K562 (cell line): ENCODE measurements around the gene RPL3. TPM values are rescaled to one million over a fixed set of nuclear protein-coding genes. Genes with fewer than 3 reads are reported as not detected.

ENCODE experiments used
- ELF1 ChIP-seq: fragments of 200-800 bp; sonication (Bioruptor generic); IDR thresholded peaks from 2 replicates; pipeline ENCODE4 v1.6.1; 2016; ENCODE audit warnings: missing genetic modification characterization, missing compliant biosample characterization
- FOXK2 ChIP-seq, 2 experiments: fragments of 450-650 bp; IDR thresholded peaks in 1 of 2; conservative IDR thresholded peaks in 1 of 2; 2 replicates each; pipeline ENCODE4 v1.6.1; 2016; ENCODE audit warnings: low read depth in 2 of 2, mild to moderate bottlenecking in 1 of 2
- GTF2A2 ChIP-seq: IDR thresholded peaks from 2 replicates; pipeline ENCODE4 v1.6.1; 2016; ENCODE audit warnings: mild to moderate bottlenecking, missing genetic modification characterization, missing compliant biosample characterization
- HOXB6 ChIP-seq: fragments of 250-450 bp; sonication (Bioruptor Pico); IDR thresholded peaks from 2 replicates; pipeline ENCODE4 v1.5.1; 2022; ENCODE audit warnings: mild to moderate bottlenecking, borderline replicate concordance
- ILF3 ChIP-seq: fragments of 450-650 bp; IDR thresholded peaks from 2 replicates; pipeline ENCODE4 v1.6.1; 2018; ENCODE audit warnings: antibody characterized with exemption, mild to moderate bottlenecking, moderate library complexity, borderline replicate concordance
- LARP7 ChIP-seq: fragments of 450-650 bp; IDR thresholded peaks from 2 replicates; pipeline ENCODE4 v1.6.1; 2016
- MYC ChIP-seq, 2 experiments: fragments of 250-450 bp in 1 of 2; sonication (Bioruptor Pico) in 1 of 2; IDR thresholded peaks; 2 replicates each; pipeline versions ENCODE4 v1.5.1 to v1.6.1; 2012 to 2021; ENCODE audit warnings: low read depth in 2 of 2, borderline replicate concordance in 1 of 2, improper control_type of control experiment in 1 of 2, low read length in 1 of 2, mild to moderate bottlenecking in 1 of 2, moderate library complexity in 1 of 2
- NELFE ChIP-seq: IDR thresholded peaks from 2 replicates; pipeline ENCODE4 v1.6.1; 2011; ENCODE audit warnings: mild to moderate bottlenecking; ENCODE audit not compliant: insufficient read depth, insufficient read length
- NFRKB ChIP-seq: fragments of 450-650 bp; IDR thresholded peaks from 2 replicates; pipeline ENCODE4 v1.6.1; 2016; ENCODE audit warnings: low read depth
- NR2C2 ChIP-seq, 2 experiments: fragments of 200-800 bp in 1 of 2; sonication (Bioruptor generic) in 1 of 2; sonication (generic) in 1 of 2; formaldehyde crosslinking in 1 of 2; IDR thresholded peaks; 2 replicates each; pipeline versions ENCODE4 v1.6.1 to v1.8.0; 2016 to 2022; ENCODE audit warnings: mild to moderate bottlenecking in 1 of 2, missing compliant biosample characterization in 1 of 2, missing genetic modification characterization in 1 of 2, missing genetic modification reagents in 1 of 2
- NRF1 ChIP-seq, 2 experiments: fragments of 450-650 bp; IDR thresholded peaks in 1 of 2; conservative IDR thresholded peaks in 1 of 2; 2 replicates each; pipeline ENCODE4 v1.6.1; 2014; ENCODE audit warnings: mild to moderate bottlenecking in 2 of 2
- PML ChIP-seq: IDR thresholded peaks from 2 replicates; pipeline ENCODE4 v1.6.1; 2012; ENCODE audit warnings: low read length, inconsistent platforms
- POLR2A ChIP-seq: fragments of 450-650 bp; conservative IDR thresholded peaks from 2 replicates; pipeline ENCODE4 v1.6.1; 2016
- PRPF4 ChIP-seq: fragments of 200-400 bp; formaldehyde crosslinking; IDR thresholded peaks from one replicate; pipeline ENCODE4 v1.6.1; 2017; ENCODE audit warnings: low read length, low read depth, mild to moderate bottlenecking; ENCODE audit not compliant: insufficient read depth, poor library complexity, severe bottlenecking
- RBFOX2 ChIP-seq: fragments of 200-400 bp; formaldehyde crosslinking; IDR thresholded peaks from 2 replicates; pipeline ENCODE4 v1.6.1; 2017; ENCODE audit warnings: low read depth, mild to moderate bottlenecking, low read length, moderate library complexity
- SMARCA5 ChIP-seq: fragments of 450-650 bp; IDR thresholded peaks from 2 replicates; pipeline ENCODE4 v1.6.1; 2016
- SPI1 ChIP-seq: IDR thresholded peaks from 2 replicates; pipeline ENCODE4 v1.6.1; 2011; ENCODE audit warnings: low read depth, low read length, control low read depth, borderline replicate concordance
- TCF3 ChIP-seq: sonication (generic); formaldehyde crosslinking; IDR thresholded peaks from 2 replicates; pipeline ENCODE4 v1.4.0; 2020; ENCODE audit warnings: mild to moderate bottlenecking, missing genetic modification reagents
- ZC3H8 ChIP-seq: fragments of 450-650 bp; IDR thresholded peaks from 2 replicates; pipeline ENCODE4 v1.6.1; 2017
- ZKSCAN1 ChIP-seq: fragments of 150-350 bp; IDR thresholded peaks from 2 replicates; pipeline ENCODE4 v1.6.1; 2016; ENCODE audit warnings: low read depth, low read length
- polyA plus RNA-seq, 8 experiments: library from polyadenylated mRNA; depleted of rRNA in 4 of 8; stranded (reverse) in 5 of 8; unstranded in 3 of 8; fragments of >200 nt; fragmentation: Nextera tagmentation in 2 of 8; fragmentation: Illumina TruSeq in 1 of 8; extraction: Ambion mirVana in 2 of 8; extraction: Trizol in 1 of 8; gene quantifications; 2 replicates each; pipeline versions ENCODE4 v1.2.1 to v1.2.3, GENCODE V29; 2011 to 2014; ENCODE audit warnings: inconsistent platforms in 1 of 8, missing spikeins in 1 of 8
- total RNA-seq, 7 experiments: library from RNA; depleted of rRNA in 6 of 7; stranded (reverse); fragments of >200 nt in 6 of 7; fragmentation: Illumina TruSeq in 2 of 7; extraction: Trizol in 2 of 7; gene quantifications; 2 replicates each; pipeline versions ENCODE4 v1.2.1 to v1.2.3, GENCODE V29; 2011 to 2021; ENCODE audit warnings: low replicate concordance in 1 of 7
- TF ChIP-seq, protein P1 (sequence below), 2 experiments: fragments of 450-650 bp; IDR thresholded peaks; 2 replicates each; pipeline ENCODE4 v1.6.1; 2016
- TF ChIP-seq, protein P2 (sequence below): fragments of 200-800 bp; sonication (Bioruptor generic); IDR thresholded peaks from 2 replicates; pipeline ENCODE4 v1.6.1; 2017; ENCODE audit warnings: missing genetic modification characterization, missing compliant biosample characterization
- TF ChIP-seq, protein P3 (sequence below): sonication (generic); formaldehyde crosslinking; IDR thresholded peaks from 2 replicates; pipeline ENCODE4 v1.8.1; 2022; ENCODE audit warnings: missing genetic modification reagents

The RPL3 gene
- total and polyA plus RNA-seq, 9 of the 15 experiments (the other 6 are each of a cell fraction or from before 2014, with no cell fraction given): 1,624 to 4,066 (median 2,565) TPM

DNA sequence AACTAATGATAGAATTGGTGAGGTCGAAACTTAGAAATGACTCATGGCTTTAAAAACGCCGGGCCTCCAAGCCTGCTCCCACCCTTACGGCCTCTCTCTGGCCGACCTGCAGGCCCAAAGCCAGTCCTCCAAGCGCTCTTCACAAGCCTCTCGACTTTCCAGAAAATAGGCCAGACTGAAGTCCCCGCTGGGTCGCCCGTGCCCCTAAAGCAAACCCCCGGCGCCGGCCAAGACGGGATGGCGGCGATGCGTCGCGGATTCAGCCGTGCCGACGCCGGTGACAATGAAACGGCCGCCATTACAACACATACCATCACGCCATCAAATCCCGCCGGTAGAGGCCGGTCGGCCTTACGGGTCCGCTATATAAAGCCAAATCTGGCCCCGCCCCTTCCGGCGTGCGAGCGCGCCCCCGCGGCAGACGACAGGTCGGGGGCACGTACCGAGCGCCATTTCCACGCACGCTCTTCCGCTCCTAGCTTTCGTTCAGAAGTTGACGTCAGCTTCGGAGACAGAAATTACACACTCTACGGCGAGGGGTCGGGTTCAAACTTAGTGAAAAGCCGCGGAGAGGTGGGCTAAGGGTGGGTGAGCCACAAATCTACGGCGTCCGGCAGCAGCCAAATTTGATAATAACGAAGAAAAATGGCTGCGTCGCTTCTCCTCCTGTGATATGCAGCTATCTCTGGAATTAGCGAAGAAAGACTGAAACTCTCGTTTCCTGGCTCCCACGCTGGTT lies at the start of gene RPL3 (continued):
- TF ChIP-seq FOXK2 (conservative IDR thresholded peaks at IDR 0.05 in 1 of 2, IDR thresholded peaks at IDR 0.05 in 1 of 2; ENCODE audit: low read depth in 2 of 2) (0 out of 4 replicates have a peak, but pooled peaks of 1 of the 2 experiments have one; percentile 46), NRF1 (conservative IDR thresholded peaks at IDR 0.05 in 1 of 2, IDR thresholded peaks at IDR 0.05 in 1 of 2) (peak; percentile 68 to 74), ZKSCAN1 (peak; percentile 25; the same call in 1 of the 2 replicates), SPI1 (peak; percentile 59; the same call in 1 of the 2 replicates), LARP7 (no peak), HOXB6 (CRISPR knock-in tag) (no peak), NR2C2 (CRISPR knock-in tag; IDR thresholded peaks at IDR 0.05) (no peak), NR2C2 (tag; IDR thresholded peaks at IDR 0.05) (peak; percentile 91), NELFE (peak; percentile 53), ZC3H8 (0 out of 2 replicates have a peak, but pooled peaks have one; percentile 63), MYC (IDR thresholded peaks at IDR 0.05; ENCODE audit: low read depth, low read length) (peak; percentile 92), MYC (CRISPR knock-in tag; IDR thresholded peaks at IDR 0.05; ENCODE audit: borderline replicate concordance, low read depth) (0 out of 2 replicates have a peak, but pooled peaks have one; percentile 59), SMARCA5 (no peak), PML (peak; percentile 93), POLR2A (peak; percentile 100), PRPF4 (peak; percentile 97), GTF2A2 (tag) (peak; percentile 94), ELF1 (tag) (peak; percentile 68), RBFOX2 (peak; percentile 100), TCF3 (CRISPR knock-in tag) (no peak), NFRKB (peak; percentile 85), ILF3 (0 out of 2 replicates have a peak, but pooled peaks have one; percentile 28)
- TF ChIP-seq, protein P1, sequence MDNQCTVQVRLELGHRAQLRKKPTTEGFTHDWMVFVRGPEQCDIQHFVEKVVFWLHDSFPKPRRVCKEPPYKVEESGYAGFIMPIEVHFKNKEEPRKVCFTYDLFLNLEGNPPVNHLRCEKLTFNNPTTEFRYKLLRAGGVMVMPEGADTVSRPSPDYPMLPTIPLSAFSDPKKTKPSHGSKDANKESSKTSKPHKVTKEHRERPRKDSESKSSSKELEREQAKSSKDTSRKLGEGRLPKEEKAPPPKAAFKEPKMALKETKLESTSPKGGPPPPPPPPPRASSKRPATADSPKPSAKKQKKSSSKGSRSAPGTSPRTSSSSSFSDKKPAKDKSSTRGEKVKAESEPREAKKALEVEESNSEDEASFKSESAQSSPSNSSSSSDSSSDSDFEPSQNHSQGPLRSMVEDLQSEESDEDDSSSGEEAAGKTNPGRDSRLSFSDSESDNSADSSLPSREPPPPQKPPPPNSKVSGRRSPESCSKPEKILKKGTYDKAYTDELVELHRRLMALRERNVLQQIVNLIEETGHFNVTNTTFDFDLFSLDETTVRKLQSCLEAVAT (IDR thresholded peaks at IDR 0.05): peak; percentile 73 to 80; a peak in 3 of 4 replicates
- TF ChIP-seq, protein P2, sequence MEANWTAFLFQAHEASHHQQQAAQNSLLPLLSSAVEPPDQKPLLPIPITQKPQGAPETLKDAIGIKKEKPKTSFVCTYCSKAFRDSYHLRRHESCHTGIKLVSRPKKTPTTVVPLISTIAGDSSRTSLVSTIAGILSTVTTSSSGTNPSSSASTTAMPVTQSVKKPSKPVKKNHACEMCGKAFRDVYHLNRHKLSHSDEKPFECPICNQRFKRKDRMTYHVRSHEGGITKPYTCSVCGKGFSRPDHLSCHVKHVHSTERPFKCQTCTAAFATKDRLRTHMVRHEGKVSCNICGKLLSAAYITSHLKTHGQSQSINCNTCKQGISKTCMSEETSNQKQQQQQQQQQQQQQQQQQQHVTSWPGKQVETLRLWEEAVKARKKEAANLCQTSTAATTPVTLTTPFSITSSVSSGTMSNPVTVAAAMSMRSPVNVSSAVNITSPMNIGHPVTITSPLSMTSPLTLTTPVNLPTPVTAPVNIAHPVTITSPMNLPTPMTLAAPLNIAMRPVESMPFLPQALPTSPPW (CRISPR knock-in tag): peak; percentile 79
- TF ChIP-seq, protein P3, sequence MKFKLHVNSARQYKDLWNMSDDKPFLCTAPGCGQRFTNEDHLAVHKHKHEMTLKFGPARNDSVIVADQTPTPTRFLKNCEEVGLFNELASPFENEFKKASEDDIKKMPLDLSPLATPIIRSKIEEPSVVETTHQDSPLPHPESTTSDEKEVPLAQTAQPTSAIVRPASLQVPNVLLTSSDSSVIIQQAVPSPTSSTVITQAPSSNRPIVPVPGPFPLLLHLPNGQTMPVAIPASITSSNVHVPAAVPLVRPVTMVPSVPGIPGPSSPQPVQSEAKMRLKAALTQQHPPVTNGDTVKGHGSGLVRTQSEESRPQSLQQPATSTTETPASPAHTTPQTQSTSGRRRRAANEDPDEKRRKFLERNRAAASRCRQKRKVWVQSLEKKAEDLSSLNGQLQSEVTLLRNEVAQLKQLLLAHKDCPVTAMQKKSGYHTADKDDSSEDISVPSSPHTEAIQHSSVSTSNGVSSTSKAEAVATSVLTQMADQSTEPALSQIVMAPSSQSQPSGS: 0 out of 2 replicates have a peak, but pooled peaks have one; percentile 55
